ENCODE measurements around the gene MLH3. TPM values are rescaled to one million over a fixed set of nuclear protein-coding genes. Genes with fewer than 3 reads are reported as not detected.

MLH3 gene
- total and polyA plus RNA-seq, 2 of the 13 experiments (the other 11 are each of a cell fraction or from before 2014, with no cell fraction given), result 14.4 to 24.8 TPM

GRCh38 chr14:74981833-74982232 is 69.4 kb downstream of the MLH3 start:
- POLR2A ChIA-PET, result interaction anchor here (1.8 kb wide), 1 partner anchor 31 kb away, joined by 5 read pairs; no protein-coding TSS in a partner anchor
- DNase-seq (ENCODE audit: low spot score), result no peak
- WGBS (ENCODE audit: low lambda C conversion rate), result 7% methylated on average over 4 of the region's 5 CpGs

More at GRCh38 chr14:74981833-74982232, 69.4 kb downstream of the MLH3 start:
- Histone ChIP-seq H2AFZ (ENCODE audit: low read length) (no peak overlapping the region), H3K36me3 (replicated peaks in 1 of 2; ENCODE audit: control insufficient read depth in 1 of 2, insufficient read depth in 2 of 2, low read length in 2 of 2) (no peaks in the 10 kb centered on the region), H3K4me1 (ENCODE audit: insufficient read depth, low read length) (peaks cover 30% of the 10 kb centered on the region), H4K20me1 (ENCODE audit: insufficient read depth, low read length) (no peaks in the 10 kb centered on the region), H3K4me2 (ENCODE audit: low read depth, low read length) (no peak overlapping the region), H3K4me3 (replicated peaks in 1 of 3; ENCODE audit: insufficient read depth in 1 of 3, low read depth in 2 of 3, low read length in 3 of 3) (no peak overlapping the region), H3K79me2 (ENCODE audit: insufficient read depth, low read length) (no peaks in the 10 kb centered on the region), H3K9ac (ENCODE audit: insufficient read depth, low read depth, low read length) (no peak overlapping the region), H3K9me3 (ENCODE audit: low read length) (no peaks in the 10 kb centered on the region), H3K27me3 (ENCODE audit: control insufficient read depth in 1 of 2, insufficient read depth in 2 of 2, low read length in 2 of 2) (peaks cover 4 to 52% of the 10 kb centered on the region in 2 experiments; a peak in 4 of 5 replicates), H3K27ac (ENCODE audit: extremely low read length, insufficient read depth, low read length) (no peak overlapping the region)
- ATAC-seq (no peak), FAIRE-seq (no peak)
- intact Hi-C loops (cut with micrococcal nuclease; ENCODE audit: unreplicated experiment) (no loop called here), in situ Hi-C loops (cut with HindIII; ENCODE audit: extremely low pct_ligation_motif_present, low pct_unique_long_range_greater_than_20kb) (no loop called here)
- BruUV-seq (replicated peaks), result no TSS peak
- CTCF ChIA-PET (ENCODE audit: low intra/inter-chr PET ratio, low total read pairs), result no interaction called here
- TF ChIP-seq CTCF (CRISPR knock-in tag; IDR thresholded peaks at IDR 0.05), result no peak
- no peak for TF ChIP-seq KMT2B (CRISPR knock-in tag; IDR thresholded peaks at IDR 0.05)
- no peak for TF ChIP-seq NR1H2 (CRISPR knock-in tag; IDR thresholded peaks at IDR 0.05; ENCODE audit: borderline replicate concordance, low read depth)
- TF ChIP-seq PAX8 (CRISPR knock-in tag; IDR thresholded peaks at IDR 0.05; ENCODE audit: borderline replicate concordance), result no peak
- TF ChIP-seq ZNF678 (CRISPR knock-in tag; IDR thresholded peaks at IDR 0.05), result no peak
- TF ChIP-seq ZNF230 (CRISPR knock-in tag; IDR thresholded peaks at IDR 0.05), result no peak
- TF ChIP-seq ATF3 (CRISPR knock-in tag; IDR thresholded peaks at IDR 0.05), result no peak
- TF ChIP-seq RELA (CRISPR knock-in tag; IDR thresholded peaks at IDR 0.05), result no peak
- TF ChIP-seq, protein P1, sequence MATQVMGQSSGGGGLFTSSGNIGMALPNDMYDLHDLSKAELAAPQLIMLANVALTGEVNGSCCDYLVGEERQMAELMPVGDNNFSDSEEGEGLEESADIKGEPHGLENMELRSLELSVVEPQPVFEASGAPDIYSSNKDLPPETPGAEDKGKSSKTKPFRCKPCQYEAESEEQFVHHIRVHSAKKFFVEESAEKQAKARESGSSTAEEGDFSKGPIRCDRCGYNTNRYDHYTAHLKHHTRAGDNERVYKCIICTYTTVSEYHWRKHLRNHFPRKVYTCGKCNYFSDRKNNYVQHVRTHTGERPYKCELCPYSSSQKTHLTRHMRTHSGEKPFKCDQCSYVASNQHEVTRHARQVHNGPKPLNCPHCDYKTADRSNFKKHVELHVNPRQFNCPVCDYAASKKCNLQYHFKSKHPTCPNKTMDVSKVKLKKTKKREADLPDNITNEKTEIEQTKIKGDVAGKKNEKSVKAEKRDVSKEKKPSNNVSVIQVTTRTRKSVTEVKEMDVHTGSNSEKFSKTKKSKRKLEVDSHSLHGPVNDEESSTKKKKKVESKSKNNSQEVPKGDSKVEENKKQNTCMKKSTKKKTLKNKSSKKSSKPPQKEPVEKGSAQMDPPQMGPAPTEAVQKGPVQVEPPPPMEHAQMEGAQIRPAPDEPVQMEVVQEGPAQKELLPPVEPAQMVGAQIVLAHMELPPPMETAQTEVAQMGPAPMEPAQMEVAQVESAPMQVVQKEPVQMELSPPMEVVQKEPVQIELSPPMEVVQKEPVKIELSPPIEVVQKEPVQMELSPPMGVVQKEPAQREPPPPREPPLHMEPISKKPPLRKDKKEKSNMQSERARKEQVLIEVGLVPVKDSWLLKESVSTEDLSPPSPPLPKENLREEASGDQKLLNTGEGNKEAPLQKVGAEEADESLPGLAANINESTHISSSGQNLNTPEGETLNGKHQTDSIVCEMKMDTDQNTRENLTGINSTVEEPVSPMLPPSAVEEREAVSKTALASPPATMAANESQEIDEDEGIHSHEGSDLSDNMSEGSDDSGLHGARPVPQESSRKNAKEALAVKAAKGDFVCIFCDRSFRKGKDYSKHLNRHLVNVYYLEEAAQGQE (IDR thresholded peaks at IDR 0.05; ENCODE audit: borderline replicate concordance in 1 of 2, low read depth in 1 of 2, low read length in 2 of 2), result no peak
- TF ChIP-seq ZNF737 (CRISPR knock-in tag; IDR thresholded peaks at IDR 0.05; ENCODE audit: borderline replicate concordance), result no peak
- TF ChIP-seq MAFF (IDR thresholded peaks at IDR 0.05; ENCODE audit: low read depth, low read length), result no peak
- no peak for TF ChIP-seq ZNF652 (CRISPR knock-in tag; IDR thresholded peaks at IDR 0.05; ENCODE audit: borderline replicate concordance, low read depth)
- TF ChIP-seq TAF15 (IDR thresholded peaks at IDR 0.05; ENCODE audit: low read depth, low read length, poor library complexity, severe bottlenecking), result no peak
- TF ChIP-seq ETV6 (CRISPR knock-in tag; conservative IDR thresholded peaks at IDR 0.05), result no peak
- no peak for TF ChIP-seq CREB1 (IDR thresholded peaks at IDR 0.05)
- TF ChIP-seq CREB1 (CRISPR knock-in tag; IDR thresholded peaks at IDR 0.05), result no peak
- TF ChIP-seq ZFP62 (CRISPR knock-in tag; IDR thresholded peaks at IDR 0.05), result no peak
- no peak for TF ChIP-seq TSC22D2 (CRISPR knock-in tag; IDR thresholded peaks at IDR 0.05; ENCODE audit: borderline replicate concordance)

Measured in HepG2 (cell line).